Measurements from ENCODE around the gene CAPN11. TPM values are rescaled to one million over a fixed set of nuclear protein-coding genes. Genes with fewer than 3 reads are reported as not detected.

Gene CAPN11
- total and polyA plus RNA-seq, 2 experiments from 2014 or later: not detected

- TF ChIP-seq CTCF (IDR thresholded peaks at IDR 0.05; ENCODE audit: low read depth, low read length): no peak
- Histone ChIP-seq H3K36me3 (no peaks in the 10 kb centered on the region), H3K27me3 (no peaks in the 10 kb centered on the region), H3K4me1 (ENCODE audit: low read depth) (peaks cover 34% of the 10 kb centered on the region), H3K9me3 (ENCODE audit: low read depth) (no peaks in the 10 kb centered on the region), H3K4me3 (peak within 1 kb of the TSS; percentile 47), H3K27ac (peak within 1 kb of the TSS; percentile 13)
- peak; percentile 39 to 87 for DNase-seq (ENCODE audit: low read depth in 1 of 2, low spot score in 1 of 2)
Observed at GRCh38 chr6:44223319-44224028, 64.9 kb downstream of the CAPN11 start, which contains the start of gene SLC29A1. SLC29A1 (plus strand) TSS chr6:44223595; CDS start chr6:44227314, 3,719 bp downstream.

GRCh38 chr6:44224029-44224964 lies 65.7 kb downstream of the CAPN11 start:
- no peaks in the 10 kb centered on the region for H3K9me3 ChIP-seq (ENCODE audit: low read depth)
- no peaks in the 10 kb centered on the region for H3K27me3 ChIP-seq
- H3K4me3 ChIP-seq: peak overlapping the region; percentile 47
- no peaks in the 10 kb centered on the region for H3K36me3 ChIP-seq
- TF ChIP-seq CTCF (IDR thresholded peaks at IDR 0.05; ENCODE audit: low read depth, low read length): no peak
- H3K27ac ChIP-seq: no peak overlapping the region
- DNase-seq (ENCODE audit: low read depth in 1 of 2, low spot score in 1 of 2): peak; percentile 16 to 39
- peaks cover 36% of the 10 kb centered on the region for H3K4me1 ChIP-seq (ENCODE audit: low read depth)

GRCh38 chr6:44224965-44225305 lies 66.3 kb downstream of the CAPN11 start:
- no peaks in the 10 kb centered on the region for H3K27me3 ChIP-seq
- H3K27ac ChIP-seq: no peak overlapping the region
- H3K4me1 ChIP-seq (ENCODE audit: low read depth): peaks cover 36% of the 10 kb centered on the region
- no peak for TF ChIP-seq CTCF (IDR thresholded peaks at IDR 0.05; ENCODE audit: low read depth, low read length)
- no peaks in the 10 kb centered on the region for H3K36me3 ChIP-seq
- no peak for DNase-seq (ENCODE audit: low read depth in 1 of 2, low spot score in 1 of 2)
- no peak overlapping the region for H3K4me3 ChIP-seq
- no peaks in the 10 kb centered on the region for H3K9me3 ChIP-seq (ENCODE audit: low read depth)

- Histone ChIP-seq H3K27ac (peak overlapping the region; percentile 85), H3K4me1 (ENCODE audit: low read depth) (peaks cover 36% of the 10 kb centered on the region), H3K36me3 (peaks cover 1% of the 10 kb centered on the region), H3K27me3 (no peaks in the 10 kb centered on the region), H3K9me3 (ENCODE audit: low read depth) (no peaks in the 10 kb centered on the region), H3K4me3 (no peak overlapping the region)
- DNase-seq (ENCODE audit: low read depth in 1 of 2, low spot score in 1 of 2): no peak
- TF ChIP-seq CTCF (IDR thresholded peaks at IDR 0.05; ENCODE audit: low read depth, low read length): no peak
Observed at GRCh38 chr6:44225579-44226325, 67.1 kb downstream of the CAPN11 start.

All from cardiac muscle cell (in vitro differentiated cells and primary cell).